HepG2 (cell line): Measurements from ENCODE around the gene UBC.

ENCODE experiments used
- CREM ChIP-seq, 2 experiments: sonication (generic) in 1 of 2; formaldehyde crosslinking in 1 of 2; IDR thresholded peaks; 2 replicates each; pipeline versions ENCODE4 v1.4.0 to v1.6.1; 2016 to 2020; ENCODE audit warnings: antibody characterized with exemption in 1 of 2, mild to moderate bottlenecking in 1 of 2, missing genetic modification reagents in 1 of 2
- GABPB1 ChIP-seq: IDR thresholded peaks from 2 replicates; pipeline ENCODE4 v1.6.1; 2016; ENCODE audit warnings: mild to moderate bottlenecking, missing genetic modification reagents, moderate library complexity, missing compliant biosample characterization
- JUNB ChIP-seq: sonication (generic); formaldehyde crosslinking; IDR thresholded peaks from 2 replicates; pipeline ENCODE4 v1.8.0; 2022; ENCODE audit warnings: missing genetic modification reagents, mild to moderate bottlenecking, borderline replicate concordance
- JUND ChIP-seq: sonication (generic); formaldehyde crosslinking; IDR thresholded peaks from 2 replicates; pipeline ENCODE4 v1.8.0; 2022; ENCODE audit warnings: mild to moderate bottlenecking, missing genetic modification reagents
- MYC ChIP-seq: sonication (generic); formaldehyde crosslinking; IDR thresholded peaks from 2 replicates; pipeline ENCODE4 v1.9.0; 2021; ENCODE audit warnings: missing genetic modification reagents, borderline replicate concordance
- NFIC ChIP-seq: IDR thresholded peaks from 2 replicates; pipeline ENCODE4 v1.6.1; 2012; ENCODE audit warnings: mild to moderate bottlenecking, low read length, inconsistent platforms
- SIN3B ChIP-seq: fragments of 150-350 bp; IDR thresholded peaks from 2 replicates; pipeline ENCODE4 v1.6.1; 2014; ENCODE audit warnings: low read length
- SNRNP70 ChIP-seq: fragments of 200-400 bp; formaldehyde crosslinking; IDR thresholded peaks from 2 replicates; pipeline ENCODE4 v1.6.1; 2017; ENCODE audit warnings: mild to moderate bottlenecking, low read depth, low read length, moderate library complexity
- SRF ChIP-seq: IDR thresholded peaks from 2 replicates; pipeline ENCODE4 v1.6.1; 2011; ENCODE audit warnings: mild to moderate bottlenecking, low read depth, low read length, moderate library complexity
- USF2 ChIP-seq, 2 experiments: sonication (generic) in 1 of 2; formaldehyde crosslinking in 1 of 2; IDR thresholded peaks; 2 replicates each; pipeline versions ENCODE4 v1.5.1 to v1.6.1; 2011 to 2020; ENCODE audit warnings: borderline replicate concordance in 1 of 2, low read depth in 1 of 2, low read length in 1 of 2, mild to moderate bottlenecking in 1 of 2, missing genetic modification reagents in 1 of 2, moderate library complexity in 1 of 2
- ZBTB40 ChIP-seq, 2 experiments: fragments of 450-650 bp in 1 of 2; sonication (generic) in 1 of 2; formaldehyde crosslinking in 1 of 2; IDR thresholded peaks; 2 replicates each; pipeline versions ENCODE4 v1.6.1 to v1.8.0; 2016 to 2022; ENCODE audit warnings: antibody characterized with exemption in 1 of 2, mild to moderate bottlenecking in 1 of 2, missing genetic modification reagents in 1 of 2
- TF ChIP-seq, protein P1 (sequence below): IDR thresholded peaks from 2 replicates; pipeline ENCODE4 v1.6.1; 2012; ENCODE audit warnings: inconsistent platforms
- TF ChIP-seq, protein P2 (sequence below), 2 experiments: sonication (generic) in 1 of 2; formaldehyde crosslinking in 1 of 2; IDR thresholded peaks; 2 replicates each; pipeline versions ENCODE4 v1.4.0 to v1.6.1; 2018 to 2020; ENCODE audit warnings: missing genetic modification reagents in 2 of 2, borderline replicate concordance in 1 of 2, low read depth in 1 of 2, mild to moderate bottlenecking in 1 of 2, missing biosample characterization in 1 of 2
- TF ChIP-seq, protein P3 (sequence below): IDR thresholded peaks from 2 replicates; pipeline ENCODE4 v1.6.1; 2016; ENCODE audit warnings: missing compliant biosample characterization, missing genetic modification reagents, borderline replicate concordance

DNA sequence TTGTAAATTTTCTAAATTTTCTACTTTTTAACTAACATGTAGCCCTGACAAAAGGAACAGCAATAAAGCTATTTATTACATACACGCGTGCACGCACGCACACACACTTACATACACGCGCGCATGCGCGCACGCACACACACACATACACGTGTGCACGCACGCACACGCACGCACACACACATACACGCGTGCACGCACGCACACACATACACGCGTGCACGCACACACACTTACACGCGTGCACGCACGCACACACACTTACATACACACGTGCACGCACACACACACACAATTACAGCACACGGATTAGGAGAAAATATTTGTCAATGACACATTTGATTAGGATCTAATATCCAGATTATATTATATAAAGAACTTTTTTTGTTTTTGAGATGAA, 46.6 kb upstream of the UBC start:
- TF ChIP-seq NFIC, result no peak
- no peak for TF ChIP-seq JUNB (CRISPR knock-in tag)
- no peak for TF ChIP-seq CREM (IDR thresholded peaks at IDR 0.05)
- TF ChIP-seq CREM (CRISPR knock-in tag; IDR thresholded peaks at IDR 0.05), result no peak
- TF ChIP-seq SNRNP70, result no peak
- TF ChIP-seq SIN3B, result no peak
- TF ChIP-seq, protein P1, sequence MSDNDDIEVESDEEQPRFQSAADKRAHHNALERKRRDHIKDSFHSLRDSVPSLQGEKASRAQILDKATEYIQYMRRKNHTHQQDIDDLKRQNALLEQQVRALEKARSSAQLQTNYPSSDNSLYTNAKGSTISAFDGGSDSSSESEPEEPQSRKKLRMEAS, result no peak
- TF ChIP-seq, protein P2, sequence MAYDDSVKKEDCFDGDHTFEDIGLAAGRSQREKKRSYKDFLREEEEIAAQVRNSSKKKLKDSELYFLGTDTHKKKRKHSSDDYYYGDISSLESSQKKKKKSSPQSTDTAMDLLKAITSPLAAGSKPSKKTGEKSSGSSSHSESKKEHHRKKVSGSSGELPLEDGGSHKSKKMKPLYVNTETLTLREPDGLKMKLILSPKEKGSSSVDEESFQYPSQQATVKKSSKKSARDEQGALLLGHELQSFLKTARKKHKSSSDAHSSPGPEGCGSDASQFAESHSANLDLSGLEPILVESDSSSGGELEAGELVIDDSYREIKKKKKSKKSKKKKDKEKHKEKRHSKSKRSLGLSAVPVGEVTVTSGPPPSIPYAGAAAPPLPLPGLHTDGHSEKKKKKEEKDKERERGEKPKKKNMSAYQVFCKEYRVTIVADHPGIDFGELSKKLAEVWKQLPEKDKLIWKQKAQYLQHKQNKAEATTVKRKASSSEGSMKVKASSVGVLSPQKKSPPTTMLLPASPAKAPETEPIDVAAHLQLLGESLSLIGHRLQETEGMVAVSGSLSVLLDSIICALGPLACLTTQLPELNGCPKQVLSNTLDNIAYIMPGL (CRISPR knock-in tag; IDR thresholded peaks at IDR 0.05; ENCODE audit: borderline replicate concordance in 1 of 2, low read depth in 1 of 2), result no peak
- no peak for TF ChIP-seq JUND (CRISPR knock-in tag)
- TF ChIP-seq USF2 (IDR thresholded peaks at IDR 0.05; ENCODE audit: low read depth, low read length), result no peak
- no peak for TF ChIP-seq USF2 (CRISPR knock-in tag; IDR thresholded peaks at IDR 0.05; ENCODE audit: borderline replicate concordance)
- TF ChIP-seq, protein P3, sequence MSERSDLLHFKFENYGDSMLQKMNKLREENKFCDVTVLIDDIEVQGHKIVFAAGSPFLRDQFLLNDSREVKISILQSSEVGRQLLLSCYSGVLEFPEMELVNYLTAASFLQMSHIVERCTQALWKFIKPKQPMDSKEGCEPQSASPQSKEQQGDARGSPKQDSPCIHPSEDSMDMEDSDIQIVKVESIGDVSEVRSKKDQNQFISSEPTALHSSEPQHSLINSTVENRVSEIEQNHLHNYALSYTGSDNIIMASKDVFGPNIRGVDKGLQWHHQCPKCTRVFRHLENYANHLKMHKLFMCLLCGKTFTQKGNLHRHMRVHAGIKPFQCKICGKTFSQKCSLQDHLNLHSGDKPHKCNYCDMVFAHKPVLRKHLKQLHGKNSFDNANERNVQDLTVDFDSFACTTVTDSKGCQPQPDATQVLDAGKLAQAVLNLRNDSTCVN (CRISPR knock-in tag), result no peak
- TF ChIP-seq ZBTB40 (IDR thresholded peaks at IDR 0.05), result no peak
- no peak for TF ChIP-seq ZBTB40 (CRISPR knock-in tag; IDR thresholded peaks at IDR 0.05)
- TF ChIP-seq GABPB1, result no peak
- TF ChIP-seq MYC (CRISPR knock-in tag), result no peak
- no peak for TF ChIP-seq SRF
